Embryonic facial prominence (tissue), 1 donor: ENCODE results near the gene SPAG4.

Experiments
- DNase-seq: peaks from one replicate; pipeline ENCODE4 v3.0.0-alpha.2; 2016; ENCODE audit errors: extremely low spot score

The SPAG4 gene

DNA sequence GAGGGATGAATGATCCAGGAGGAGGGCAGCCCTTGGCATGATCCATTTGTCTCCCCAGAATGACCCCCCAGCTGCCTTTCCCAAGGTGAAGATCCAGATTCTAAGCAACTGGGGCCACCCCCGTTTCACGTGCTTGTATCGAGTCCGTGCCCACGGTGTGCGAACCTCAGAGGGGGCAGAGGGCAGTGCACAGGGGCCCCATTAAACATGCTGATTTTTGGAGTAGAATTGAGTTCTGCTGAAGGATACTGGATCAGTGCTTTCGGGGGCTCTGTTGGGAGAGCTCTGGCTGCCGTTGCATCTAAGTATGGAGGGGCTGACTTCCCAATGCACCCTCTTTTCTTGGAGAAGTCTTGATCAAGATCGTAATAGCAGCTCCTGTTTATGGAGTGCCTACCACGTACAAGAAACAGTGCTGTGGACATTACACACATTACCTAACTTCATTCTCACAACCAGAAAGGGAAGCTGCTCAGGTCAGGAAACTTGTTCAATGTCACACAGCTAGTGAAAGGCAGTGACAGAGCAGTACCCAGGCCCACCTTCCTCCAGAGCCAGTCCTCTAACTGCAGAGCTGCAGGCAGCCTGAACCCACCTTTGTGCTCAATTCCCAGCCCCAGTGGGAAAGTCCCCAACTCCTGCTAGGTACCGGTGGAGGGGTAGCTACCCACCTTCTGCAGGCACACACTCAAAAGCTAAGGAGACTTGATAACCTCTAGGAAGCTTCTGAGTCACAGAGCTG is 5.4 kb downstream of the SPAG4 start:
- DNase-seq, result no peak

DNA sequence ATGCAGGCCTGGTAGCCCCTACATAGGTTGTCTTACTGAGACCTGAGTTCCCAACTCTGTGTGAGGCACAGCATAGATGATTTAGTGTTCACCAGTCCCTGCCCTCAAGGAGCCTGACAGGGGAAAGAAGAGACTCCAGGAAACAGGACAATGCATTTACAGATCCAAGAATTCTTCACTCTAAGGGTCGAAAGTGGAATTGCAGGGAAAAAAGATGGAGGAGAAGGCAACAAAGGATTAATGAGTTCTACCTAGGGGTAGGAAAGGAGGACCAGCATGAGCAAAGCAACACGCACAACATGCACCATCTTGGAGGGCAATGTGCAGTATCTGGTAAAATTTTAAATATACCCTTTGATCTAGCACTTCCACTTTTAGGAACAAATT is 5.9 kb downstream of the SPAG4 start:
- no peak for DNase-seq

DNA sequence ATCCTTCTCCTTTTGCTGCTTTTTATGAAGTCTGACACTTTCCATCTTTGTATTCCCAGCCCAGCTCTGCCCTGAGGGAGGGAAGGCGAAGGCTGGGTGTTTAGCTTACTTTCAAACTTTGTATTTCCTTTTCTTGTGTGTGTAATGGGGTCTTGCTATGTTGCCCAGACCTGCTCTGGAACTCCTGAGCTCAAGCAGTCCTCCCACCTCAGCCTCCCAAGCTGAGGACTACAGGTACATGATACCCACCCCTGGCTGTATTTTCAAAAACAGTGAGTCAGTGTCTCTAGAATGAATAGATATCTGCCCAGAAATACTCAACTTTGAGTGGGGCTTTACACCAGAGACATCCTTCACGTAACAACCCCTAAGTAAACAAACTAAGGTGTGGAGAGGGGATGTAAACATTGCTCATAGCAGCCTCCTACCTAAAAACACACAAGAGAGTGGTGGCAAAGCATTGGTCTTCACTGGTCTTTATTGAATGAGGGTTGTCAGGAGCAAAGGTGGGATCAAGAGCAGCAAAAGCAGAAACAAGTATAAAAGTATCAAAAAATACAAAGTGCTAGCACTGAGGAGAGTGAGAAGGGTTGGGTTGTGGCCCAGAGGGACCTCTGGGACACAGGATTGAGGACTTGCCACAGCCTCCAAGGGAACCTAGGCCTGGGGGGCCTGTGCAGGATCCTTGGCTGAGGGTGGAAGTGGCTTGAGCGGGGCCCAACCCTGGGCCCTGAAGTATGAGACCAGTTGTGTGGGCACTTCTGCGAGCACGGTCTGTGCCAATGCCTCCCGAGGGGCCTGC is 10.2 kb downstream of the SPAG4 start:
- no peak for DNase-seq

DNA sequence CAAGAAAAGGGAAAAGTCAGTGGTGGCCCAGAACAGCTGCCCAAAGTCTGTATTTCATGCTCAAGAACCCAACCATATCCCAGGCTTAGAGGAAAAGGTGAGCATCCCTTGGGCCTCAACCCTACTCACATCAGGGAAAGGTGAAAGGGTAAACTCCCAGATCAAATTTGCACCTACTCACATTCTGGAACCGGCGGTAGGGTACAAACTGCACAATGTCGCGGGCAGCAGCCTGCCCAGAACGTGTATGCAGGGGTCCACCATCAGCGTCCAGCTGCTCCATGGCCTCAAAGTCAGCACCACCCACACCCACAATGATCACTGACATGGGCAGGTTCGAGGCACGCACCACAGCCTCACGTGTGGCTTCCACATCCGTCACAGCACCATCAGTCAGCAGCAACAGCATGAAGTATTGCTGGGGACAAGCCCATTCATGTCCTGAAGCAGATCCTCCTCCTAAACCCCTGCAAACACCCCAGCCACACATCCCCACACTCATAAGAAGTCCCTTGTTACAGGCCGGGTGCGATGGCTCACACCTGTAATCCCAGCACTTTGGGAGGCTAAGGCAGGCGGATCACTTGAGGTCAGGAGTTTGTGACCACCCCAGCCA is 10.9 kb downstream of the SPAG4 start:
- DNase-seq, result no peak

DNA sequence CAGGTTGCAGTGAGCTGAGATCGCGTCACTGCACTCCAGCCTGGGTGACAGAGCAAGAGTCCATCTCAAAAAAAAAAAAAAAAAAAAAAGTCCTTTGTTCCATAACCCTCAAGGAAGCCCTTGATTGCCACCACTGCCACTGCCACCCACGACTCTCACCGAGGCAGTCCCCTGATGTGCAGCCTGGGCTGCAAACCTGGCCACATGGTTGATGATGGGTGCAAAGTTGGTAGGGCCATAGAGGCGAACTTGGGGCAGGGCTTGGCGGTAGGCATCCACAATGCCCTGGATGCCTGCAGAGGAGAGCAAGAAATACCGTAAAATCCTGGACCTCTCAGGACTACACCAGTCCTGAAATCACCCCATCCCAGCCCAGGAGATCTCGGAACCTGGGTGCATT is 11.5 kb downstream of the SPAG4 start:
- DNase-seq, result no peak

DNA sequence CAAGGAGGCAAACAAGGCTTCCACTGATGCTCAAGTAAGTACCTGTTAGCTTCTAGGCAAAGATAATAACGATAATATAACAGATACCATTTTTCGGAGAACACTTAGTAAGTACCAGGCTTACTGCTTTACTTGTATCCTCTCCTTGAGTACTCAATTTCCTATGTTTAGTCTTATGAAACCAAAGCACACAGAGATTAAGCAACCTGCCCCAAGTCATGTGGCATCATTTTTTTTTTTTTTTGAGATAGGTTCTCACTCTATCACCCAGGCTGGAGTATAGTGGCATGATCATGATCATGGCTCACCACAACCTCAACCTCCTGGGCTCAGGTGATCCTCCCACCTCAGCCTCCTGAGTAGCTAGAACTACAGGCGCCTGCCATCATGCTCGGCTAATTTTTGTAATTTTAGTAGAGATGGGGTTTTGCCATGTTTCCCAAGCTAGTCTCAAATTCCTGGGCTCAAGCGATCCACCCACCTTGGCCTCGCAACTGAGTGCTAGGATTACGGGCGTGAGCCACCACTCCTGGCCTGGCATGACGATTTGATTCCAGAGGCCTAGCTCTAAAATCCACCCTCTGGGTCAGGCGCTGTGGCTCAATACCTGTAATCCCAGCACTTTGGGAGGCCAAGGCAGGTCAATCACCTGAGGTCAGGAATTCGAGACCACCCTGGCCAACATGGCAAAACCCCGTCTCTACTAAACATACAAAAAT is 14.0 kb downstream of the SPAG4 start:
- no peak for DNase-seq

DNA sequence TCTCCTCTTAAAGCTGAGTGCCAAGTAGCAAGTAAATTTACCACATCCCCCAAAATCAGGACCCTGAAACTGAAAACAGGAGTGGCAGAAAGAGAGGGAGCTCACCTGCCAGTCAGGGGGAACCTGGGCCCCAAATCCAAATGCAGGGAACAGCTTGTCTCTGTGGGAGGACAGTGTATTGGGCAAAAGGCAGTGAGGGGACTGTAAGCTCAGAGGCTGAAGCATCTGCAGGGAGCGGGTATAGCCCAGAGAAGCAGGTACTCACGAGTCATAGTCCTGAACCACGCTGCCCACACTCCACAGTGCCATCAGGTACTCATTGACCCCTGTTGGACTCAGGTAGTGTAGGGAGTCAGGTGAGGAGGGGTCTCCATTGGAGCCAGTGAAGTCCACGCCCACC is 15.0 kb downstream of the SPAG4 start:
- no peak for DNase-seq

DNA sequence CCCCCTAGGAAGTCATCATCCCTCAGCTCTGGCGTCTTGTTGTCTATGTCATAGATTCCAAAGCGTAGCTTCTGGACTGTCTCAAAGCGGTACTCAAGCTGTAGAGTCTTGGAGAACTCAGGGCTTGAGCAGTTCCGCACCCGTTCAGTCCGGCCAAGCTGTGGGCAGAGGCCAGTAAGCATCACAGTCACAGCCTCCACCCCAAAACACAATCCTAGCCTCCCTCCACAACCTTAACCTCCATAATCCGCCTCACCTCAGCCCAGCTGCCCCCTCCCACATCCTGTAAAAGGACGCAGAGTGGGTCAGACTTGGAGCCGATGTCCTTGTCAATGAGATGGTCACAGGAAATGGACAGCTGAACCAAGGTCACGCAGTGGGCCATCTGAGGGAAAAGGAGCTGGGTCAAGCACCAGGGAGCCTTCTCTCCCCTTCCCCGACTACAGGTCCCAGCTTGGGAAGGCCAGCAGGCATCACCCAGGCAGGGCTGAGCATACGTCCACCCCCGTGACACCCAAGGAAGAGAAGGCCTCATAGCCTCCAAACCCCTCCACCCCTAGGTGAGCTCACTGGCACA is 17.0 kb downstream of the SPAG4 start:
- DNase-seq, result no peak

DNA sequence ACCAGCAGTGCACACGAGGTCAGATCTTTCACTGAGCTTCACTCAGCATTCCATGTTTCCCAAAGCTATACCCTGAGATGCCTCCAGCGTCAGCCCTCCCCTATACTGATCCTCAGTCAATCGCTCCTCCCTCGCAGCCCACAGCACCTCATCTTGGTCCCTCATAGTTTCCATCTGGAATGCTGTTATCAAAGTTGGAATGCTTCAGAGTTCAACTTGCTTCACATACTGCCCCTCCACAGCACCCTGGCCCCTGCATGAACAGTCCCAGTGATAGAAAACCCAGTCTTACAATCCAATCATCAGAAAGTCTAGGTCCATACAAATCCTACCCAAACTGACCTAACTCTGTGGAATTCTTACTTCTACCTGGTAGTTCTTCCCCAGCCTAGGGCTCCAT is 20.0 kb downstream of the SPAG4 start:
- no peak for DNase-seq

DNA sequence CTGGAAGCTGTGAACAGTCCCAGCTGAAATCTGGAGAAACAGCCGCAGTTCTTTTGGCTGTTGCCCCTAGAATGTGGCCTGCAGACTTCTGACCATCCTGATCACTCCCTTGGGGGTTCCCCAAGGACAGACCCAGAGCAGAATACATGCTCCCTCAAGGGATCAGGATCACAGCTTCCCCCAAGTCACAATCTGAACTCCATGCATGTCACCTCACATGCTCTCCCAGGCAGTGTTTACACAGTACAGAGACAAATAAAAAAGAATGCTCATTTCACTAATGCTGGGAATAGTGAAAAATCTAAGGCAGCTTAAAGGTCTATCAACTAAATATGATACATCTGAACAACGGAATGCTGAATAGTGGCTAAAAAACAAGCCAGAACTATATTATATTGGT is 20.5 kb downstream of the SPAG4 start:
- no peak for DNase-seq

DNA sequence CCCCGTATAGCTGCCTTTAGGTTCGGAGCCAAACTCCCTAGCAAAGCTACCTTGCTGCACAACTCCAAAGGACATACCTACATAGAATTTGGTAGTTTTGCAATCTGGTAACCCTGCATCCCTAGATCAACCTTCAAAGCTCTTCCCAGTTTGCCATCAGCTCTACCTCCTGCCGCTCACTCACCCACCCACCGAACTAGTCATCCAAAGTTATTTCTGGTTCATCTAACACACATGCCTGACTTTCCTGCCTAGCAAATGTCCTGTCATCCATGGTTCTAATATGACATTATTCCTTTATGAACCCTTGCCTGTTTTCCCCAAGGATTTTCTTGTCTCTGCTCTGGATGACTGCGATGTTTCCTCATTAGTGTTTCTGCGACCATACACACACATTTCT is 21.6 kb downstream of the SPAG4 start:
- DNase-seq, result no peak

DNA sequence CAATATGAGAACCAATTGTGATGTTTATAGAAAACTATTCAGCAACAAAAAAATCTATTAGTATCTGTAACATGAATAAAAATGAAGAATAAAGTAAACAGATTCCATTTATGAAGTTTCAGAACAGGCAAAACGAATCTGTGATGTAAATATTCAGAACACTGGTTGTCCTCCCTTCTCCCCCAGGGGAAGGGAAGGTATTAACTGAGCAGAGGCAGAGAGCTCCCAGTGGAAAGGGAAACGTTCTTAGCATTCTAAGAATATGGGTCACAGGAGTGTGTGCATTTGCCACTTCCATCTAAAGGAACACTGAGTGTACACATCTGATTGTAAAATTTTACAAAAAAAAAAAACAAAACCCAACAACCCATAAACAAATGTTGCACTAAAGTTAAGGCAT is 23.1 kb downstream of the SPAG4 start:
- no peak for DNase-seq

DNA sequence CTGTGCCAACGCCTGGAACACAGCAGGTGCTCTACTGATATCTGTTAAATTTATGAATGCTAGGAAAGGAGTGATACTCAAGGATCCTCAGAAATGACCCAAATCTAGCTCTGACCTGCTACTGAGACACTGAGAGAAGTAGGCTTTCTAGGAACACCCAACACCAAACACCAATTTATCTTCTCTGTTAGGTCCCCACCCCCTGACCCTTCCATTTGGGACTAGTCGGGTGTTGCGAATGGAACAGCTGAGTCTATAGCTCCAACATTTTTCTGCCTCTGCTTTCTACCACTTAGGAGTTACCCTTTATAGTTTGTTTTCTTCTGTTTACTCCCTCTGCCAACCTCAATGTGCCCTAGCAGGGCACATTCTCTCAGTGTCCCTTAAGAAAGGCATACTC is 25.1 kb downstream of the SPAG4 start:
- DNase-seq, result no peak

DNA sequence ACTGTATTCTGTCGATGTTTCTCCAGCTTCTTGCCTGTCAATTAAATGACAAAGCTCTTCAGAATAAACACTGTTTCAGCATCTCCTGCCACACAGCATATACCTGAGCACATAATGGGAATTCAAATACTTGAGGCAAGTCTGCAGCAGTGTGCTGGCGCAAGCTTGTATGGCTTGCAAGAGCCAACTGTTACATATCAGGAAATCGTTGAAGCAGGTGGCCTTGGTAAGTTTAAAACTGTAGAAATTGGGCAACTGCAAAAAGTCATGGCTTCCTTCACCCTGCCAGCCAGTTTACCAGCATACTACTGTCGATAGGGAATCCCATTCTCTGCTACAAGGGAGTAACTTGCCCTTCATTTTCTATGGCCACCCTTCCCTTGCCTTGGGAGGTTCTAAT is 26.1 kb downstream of the SPAG4 start:
- no peak for DNase-seq

DNA sequence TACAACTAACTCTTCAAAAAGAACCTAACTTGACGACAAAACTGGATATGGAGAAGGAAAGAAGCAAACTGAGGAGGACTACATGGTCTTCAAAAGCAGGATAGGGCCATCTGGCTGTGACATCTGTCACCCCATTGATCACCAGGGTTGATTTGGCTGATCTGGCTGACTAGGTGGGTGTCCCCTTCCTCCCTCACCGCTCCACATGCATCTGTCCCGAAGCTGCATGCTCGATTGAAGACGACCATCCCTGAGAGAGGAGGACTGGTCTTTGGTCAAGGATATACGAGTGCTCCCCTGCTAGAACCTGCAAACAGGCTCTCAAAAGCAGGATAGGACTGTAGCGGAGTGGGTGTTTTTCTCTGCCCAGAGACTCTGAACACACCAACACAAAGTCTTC is 27.4 kb downstream of the SPAG4 start:
- no peak for DNase-seq

DNA sequence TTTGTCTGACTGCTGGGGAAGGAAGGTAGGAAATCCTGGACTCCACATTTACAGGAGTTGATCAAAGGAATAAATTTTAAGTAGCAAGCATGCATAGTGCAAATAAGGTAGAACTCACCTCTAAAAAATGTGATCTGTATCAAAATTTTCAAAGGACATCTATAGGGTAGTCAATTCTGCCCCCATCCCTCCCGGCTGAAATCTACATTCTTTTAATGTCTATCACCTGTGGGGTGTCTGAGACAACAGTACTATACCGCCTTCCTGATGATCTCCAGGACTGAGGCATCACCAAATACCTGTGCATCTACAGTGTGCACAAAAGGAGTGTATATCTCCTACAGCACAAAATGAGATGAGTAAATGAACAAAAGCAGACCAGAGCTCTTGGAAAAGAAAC is 29.2 kb downstream of the SPAG4 start:
- DNase-seq, result no peak

DNA sequence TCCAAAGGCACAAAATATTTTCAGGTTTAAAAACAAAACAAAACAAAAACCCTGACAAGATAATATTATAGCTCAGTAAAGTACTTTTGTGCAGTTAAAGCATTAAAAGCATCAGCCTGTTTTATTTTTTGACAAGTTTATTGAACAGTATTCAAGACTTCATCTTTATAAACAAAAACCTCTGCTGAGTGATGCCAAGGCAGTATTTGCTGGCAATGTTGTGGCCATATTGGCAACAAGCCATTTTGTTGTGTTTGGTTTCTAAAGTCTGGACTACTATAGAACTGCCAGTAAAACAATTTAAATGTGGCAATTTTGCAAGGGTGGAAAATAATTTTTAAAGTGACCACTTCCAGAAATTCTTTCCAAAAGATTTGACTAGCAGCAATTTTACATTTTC is 33.2 kb downstream of the SPAG4 start:
- DNase-seq, result no peak

DNA sequence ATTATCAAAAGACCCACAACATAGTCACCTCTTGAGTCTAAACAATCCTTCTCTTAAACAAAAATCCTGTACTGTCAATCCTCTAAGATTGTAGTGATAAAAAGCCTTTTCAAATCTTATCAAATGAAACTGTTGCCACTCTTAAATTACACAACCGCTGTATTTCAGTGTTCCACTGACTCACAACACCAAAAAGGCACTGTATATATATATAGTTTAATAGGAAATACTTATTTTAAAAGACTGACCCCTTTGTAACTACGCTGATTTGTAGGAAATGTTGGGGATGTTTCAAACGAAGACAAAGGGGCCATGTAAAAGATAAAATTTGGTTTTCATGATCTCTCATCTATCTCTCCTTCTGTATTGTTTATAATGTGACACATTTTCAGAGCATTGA is 35.0 kb downstream of the SPAG4 start:
- no peak for DNase-seq

DNA sequence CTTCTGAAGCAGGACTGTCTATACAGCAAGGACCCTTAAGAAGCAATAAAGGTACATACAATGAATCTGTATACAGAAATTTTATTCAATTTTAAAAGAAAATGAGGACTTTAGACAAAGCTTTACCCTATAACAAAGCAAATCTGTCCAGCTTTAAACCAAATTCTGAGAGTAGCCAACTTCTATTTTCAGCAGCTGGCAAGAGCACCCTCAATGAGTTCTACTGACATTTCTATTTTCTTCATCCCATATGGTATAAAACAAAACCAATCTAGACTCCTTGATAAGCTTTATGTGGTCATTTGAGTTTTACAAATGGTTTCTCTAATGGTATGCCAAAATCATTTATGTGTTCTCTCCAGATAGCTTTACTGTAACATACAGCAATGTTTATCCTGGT is 36.3 kb downstream of the SPAG4 start:
- no peak for DNase-seq

DNA sequence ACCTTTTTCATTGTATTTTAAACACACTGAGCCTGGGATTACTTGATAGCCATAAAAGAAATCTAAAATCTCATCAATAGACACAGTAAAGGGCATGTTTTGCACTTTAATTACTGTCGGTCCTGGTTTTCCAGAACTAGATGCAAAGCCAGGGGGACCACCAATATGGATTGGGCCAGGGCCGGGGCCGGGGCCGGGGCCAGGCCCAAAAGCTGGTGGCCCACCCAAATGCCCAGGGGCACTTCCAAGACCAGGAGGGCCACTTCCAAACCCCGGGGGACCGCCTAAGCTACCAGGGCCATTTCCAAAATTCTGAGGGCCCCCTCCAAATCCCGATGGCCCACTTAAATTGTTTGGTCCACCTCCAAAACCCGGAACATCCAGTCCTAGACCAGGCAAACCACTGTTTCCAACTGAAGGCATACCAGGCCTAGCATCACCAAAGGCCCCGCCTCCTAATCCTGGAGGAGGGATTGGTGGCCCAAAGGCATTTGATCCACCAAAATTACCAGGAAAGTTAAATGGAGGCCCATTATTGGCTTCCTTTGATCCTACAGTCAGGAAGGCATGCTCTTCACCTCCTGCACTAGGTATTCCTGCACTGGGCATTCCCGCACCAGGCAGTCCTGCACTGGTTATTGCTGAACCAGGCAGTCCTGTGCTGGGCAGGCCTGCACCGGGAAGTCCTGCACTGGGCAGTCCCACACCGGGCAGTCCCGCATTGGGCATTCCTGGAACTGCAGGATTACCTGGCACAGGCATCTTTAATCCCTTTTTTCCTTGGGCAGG is 37.2 kb downstream of the SPAG4 start:
- no peak for DNase-seq

DNA sequence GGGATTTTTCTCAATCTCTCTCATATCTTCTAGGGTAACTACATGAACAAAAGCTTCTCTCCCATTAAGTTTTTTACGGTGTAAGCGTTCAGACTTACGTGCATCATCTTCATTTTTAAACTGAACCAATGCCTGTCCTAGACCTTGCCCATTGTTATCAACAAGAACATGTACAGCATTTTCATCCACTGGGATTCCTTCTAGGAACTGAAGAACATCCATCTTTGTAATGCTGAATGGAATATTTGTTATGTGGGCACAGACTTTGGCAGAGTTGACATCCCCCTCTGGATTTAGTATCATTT is 37.8 kb downstream of the SPAG4 start:
- DNase-seq, result no peak

DNA sequence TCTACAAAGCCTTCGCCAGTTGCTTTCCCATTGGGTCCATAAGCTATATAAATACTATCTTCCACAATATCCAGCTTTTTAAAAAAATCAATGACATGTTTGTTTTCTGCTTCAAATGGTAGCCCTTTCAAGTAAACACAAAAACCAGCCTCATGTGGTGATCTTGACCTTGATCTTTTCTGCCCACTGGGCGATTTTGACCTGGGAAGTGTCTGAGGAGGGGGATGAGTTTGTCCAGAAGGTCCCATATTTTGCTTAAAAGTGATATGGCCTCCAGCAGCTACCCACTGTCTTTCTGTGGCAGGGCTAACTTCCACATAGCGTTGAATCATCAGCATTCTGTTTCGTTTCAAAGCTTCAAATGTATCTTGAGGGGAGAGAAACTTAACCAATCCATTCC is 38.3 kb downstream of the SPAG4 start:
- no peak for DNase-seq
